ENCODE results near the gene ATXN7L1. TPM values are rescaled to one million over a fixed set of nuclear protein-coding genes. Genes with fewer than 3 reads are reported as not detected.

ATXN7L1 gene
- total RNA-seq, 2 experiments from 2014 or later = 3.5 to 5.0 TPM

DNA sequence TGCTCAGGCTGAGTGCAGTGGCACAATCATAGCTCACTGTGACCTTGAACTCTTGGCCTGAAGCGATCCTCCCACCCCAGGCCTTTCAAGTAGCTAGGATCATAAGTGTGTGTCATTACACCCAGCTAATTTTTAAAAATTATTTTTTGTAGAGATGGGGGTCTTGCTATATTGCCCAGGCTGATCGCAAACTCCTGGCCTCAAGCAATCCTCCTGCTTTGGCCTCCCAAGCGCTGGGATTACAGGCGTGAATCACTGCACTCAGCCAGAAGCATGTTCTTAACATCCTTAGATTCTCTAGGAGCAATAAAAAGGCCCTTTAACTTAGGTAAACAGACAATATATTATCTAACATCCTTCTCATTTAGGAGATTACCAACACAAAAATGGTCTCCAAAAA is 256.8 kb downstream of the ATXN7L1 start:
- ChIA-PET POLR2A (interaction anchor here (0.9 kb wide), 1 partner anchor 87 kb away, joined by 3 read pairs; the partner anchor contains the start of gene RINT1), CTCF (no interaction called here)
- Mint-ChIP-seq H3K9me3 (ENCODE audit: insufficient read depth) (no peaks in the 10 kb centered on the region), H3K4me1 (ENCODE audit: low read depth) (no peaks in the 10 kb centered on the region), H3K36me3 (ENCODE audit: low read depth) (no peaks in the 10 kb centered on the region), H3K27ac (no peak overlapping the region), H3K27me3 (ENCODE audit: low read depth) (no peaks in the 10 kb centered on the region), H3K4me3 (no peak overlapping the region)
- ATAC-seq (no peak), DNase-seq (no peak)

DNA sequence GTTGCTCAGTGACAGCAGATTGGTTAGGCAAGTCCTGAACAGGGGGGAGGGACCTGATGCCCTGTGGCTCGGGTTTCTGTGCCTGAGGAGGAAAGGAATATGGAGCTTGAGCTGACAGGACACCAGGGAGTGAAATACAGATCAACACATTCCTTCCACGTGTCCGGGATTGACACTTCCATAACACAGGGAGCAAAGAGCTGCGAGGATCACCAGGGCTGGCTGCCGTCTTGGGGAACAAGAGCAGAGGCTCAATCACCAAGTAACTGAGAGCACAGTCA is 258.4 kb downstream of the ATXN7L1 start:
- H3K9me3 Mint-ChIP-seq (ENCODE audit: insufficient read depth) = no peaks in the 10 kb centered on the region
- H3K36me3 Mint-ChIP-seq (ENCODE audit: low read depth) = no peaks in the 10 kb centered on the region
- DNase-seq = no peak
- POLR2A ChIA-PET = no interaction called here
- no peaks in the 10 kb centered on the region for H3K27me3 Mint-ChIP-seq (ENCODE audit: low read depth)
- no peaks in the 10 kb centered on the region for H3K4me1 Mint-ChIP-seq (ENCODE audit: low read depth)
- CTCF ChIA-PET = interaction anchor here (1.3 kb wide), 1 partner anchor 423 kb away, joined by 3 read pairs; no protein-coding TSS in a partner anchor
- H3K27ac Mint-ChIP-seq = no peak overlapping the region
- H3K4me3 Mint-ChIP-seq = no peak overlapping the region
- no peak for ATAC-seq

DNA sequence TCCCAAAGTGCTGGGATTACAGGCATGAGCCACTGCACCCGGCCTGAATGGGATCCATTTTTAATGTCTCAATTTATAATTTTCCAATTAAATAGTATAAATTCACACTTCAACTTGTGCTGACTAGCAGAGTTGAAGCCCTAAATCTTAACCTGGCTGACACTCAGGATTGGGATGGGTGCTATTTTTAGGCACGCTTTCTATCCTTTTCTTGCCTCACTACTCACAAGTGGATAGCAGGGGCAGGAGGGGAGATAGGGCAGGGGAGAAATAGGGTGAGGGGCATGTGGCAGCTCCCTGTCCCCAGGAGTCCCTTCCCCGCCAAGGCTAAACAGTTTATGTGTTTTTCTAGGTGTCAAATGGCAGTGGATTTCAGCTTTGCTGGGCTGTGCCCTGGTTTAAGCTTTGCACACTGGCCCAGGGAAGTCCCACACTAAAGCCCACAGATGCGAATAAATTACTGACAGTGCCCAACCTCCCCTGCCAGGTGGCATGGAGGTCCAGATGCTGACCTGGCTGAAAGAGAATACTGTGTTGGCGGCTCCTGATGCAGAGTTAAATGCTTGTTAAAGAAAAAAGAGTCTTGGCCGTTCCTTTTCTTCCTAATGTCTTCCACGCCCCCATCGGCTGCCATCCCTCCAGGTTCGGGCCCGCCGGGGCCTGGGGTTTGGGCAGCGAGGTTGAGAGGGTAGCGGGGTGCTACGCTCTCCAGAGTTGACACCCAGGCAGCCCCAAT is 259.0 kb downstream of the ATXN7L1 start:
- Mint-ChIP-seq H3K27ac (no peak overlapping the region), H3K4me3 (no peak overlapping the region), H3K36me3 (ENCODE audit: low read depth) (no peaks in the 10 kb centered on the region), H3K4me1 (ENCODE audit: low read depth) (no peaks in the 10 kb centered on the region), H3K9me3 (ENCODE audit: insufficient read depth) (no peaks in the 10 kb centered on the region), H3K27me3 (ENCODE audit: low read depth) (no peaks in the 10 kb centered on the region)
- CTCF ChIA-PET = no interaction called here
- ATAC-seq (no peak), DNase-seq (no peak)
- POLR2A ChIA-PET = no interaction called here

DNA sequence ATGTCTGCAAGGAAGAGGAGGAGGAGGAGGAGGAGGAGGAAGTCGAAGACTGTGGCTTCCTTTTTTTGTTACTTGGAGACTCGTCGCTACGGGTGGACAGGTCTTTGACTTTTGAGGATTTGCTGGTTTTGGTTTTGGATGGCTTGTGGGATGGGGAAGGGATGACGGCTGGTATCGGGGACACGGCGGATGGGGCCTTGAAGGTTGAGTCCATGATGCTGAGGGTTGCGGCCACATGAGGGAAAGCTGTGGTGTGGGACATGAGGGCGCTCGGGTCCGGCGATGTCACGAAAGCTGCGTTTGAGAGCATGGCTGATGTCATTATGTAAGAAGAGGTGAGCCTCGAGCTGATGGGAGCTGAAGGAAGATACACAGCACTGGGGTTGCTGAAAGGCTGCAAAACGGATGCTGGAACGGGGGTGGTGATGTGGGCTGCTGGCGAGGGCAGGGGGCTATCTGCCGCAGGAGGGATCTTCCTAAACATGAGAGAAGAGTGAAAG is 262.0 kb downstream of the ATXN7L1 start:
- H3K36me3 Mint-ChIP-seq (ENCODE audit: low read depth) = no peaks in the 10 kb centered on the region
- no peak for DNase-seq
- no peaks in the 10 kb centered on the region for H3K9me3 Mint-ChIP-seq (ENCODE audit: insufficient read depth)
- ChIA-PET POLR2A (no interaction called here), CTCF (no interaction called here)
- ATAC-seq = no peak
- no peak overlapping the region for H3K4me3 Mint-ChIP-seq
- no peaks in the 10 kb centered on the region for H3K4me1 Mint-ChIP-seq (ENCODE audit: low read depth)
- H3K27ac Mint-ChIP-seq = no peak overlapping the region
- H3K27me3 Mint-ChIP-seq (ENCODE audit: low read depth) = no peaks in the 10 kb centered on the region

DNA sequence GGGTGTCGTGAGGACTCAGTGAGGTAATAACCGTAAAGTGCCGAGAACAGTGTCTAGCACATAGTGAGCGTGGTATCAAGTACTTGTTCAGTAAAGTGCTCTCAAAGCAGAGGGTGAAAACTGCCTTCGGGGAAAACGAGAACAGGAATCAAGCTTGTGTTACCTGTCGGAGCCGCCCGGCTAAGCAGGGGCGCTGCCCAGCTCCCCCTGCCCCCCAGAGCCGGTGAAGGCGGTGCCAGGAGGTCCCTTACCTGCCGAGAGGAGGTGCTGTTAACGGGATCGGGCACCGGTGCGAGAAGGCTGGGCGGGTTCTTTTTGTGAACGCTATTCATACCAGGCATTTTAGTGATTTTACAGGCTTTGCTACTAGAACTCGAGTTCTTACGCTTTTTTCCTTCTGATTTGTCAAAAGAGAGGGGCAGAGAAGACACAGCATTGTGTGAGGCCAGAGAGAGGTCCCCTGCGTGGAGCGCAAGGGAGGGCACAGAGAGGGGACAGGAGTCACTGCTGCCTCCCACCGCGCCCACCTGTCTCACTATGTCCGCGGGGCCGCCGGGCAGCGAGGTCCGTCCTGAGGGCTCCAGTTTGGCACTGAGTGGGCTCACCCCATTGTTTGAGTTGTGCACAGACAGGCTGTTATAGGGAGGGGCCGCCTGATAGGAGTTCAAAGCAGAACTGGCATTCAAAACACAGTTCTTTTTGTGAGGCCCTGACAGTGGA is 262.6 kb downstream of the ATXN7L1 start:
- CTCF ChIA-PET = no interaction called here
- H3K9me3 Mint-ChIP-seq (ENCODE audit: insufficient read depth) = no peaks in the 10 kb centered on the region
- H3K27me3 Mint-ChIP-seq (ENCODE audit: low read depth) = no peaks in the 10 kb centered on the region
- no peak overlapping the region for H3K27ac Mint-ChIP-seq
- no peaks in the 10 kb centered on the region for H3K36me3 Mint-ChIP-seq (ENCODE audit: low read depth)
- POLR2A ChIA-PET = no interaction called here
- H3K4me1 Mint-ChIP-seq (ENCODE audit: low read depth) = no peaks in the 10 kb centered on the region
- H3K4me3 Mint-ChIP-seq = no peak overlapping the region
- DNase-seq (no peak), ATAC-seq (no peak)

DNA sequence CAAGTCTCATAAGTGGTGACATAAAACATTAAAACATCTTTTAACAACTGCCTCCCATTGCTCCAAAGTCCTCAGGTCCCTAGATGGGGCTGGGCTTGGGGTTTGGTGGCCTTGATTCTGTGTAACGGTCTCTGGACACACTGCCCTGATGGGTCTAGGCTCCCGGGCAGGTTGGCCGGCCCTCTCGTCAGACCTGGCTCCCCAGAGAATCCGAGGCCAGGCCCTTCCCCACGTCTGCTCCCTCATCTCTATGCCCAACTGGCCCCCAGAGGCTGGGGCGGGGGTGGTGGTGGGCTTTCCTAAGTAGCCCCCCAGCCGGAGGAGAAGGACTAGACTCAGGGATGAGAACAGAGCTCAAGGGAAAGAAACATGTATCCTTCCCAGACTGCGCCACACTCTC is 263.6 kb downstream of the ATXN7L1 start:
- ATAC-seq = no peak
- CTCF ChIA-PET = no interaction called here
- DNase-seq = no peak
- no peaks in the 10 kb centered on the region for H3K9me3 Mint-ChIP-seq (ENCODE audit: insufficient read depth)
- no peaks in the 10 kb centered on the region for H3K27me3 Mint-ChIP-seq (ENCODE audit: low read depth)
- H3K27ac Mint-ChIP-seq = no peak overlapping the region
- H3K4me1 Mint-ChIP-seq (ENCODE audit: low read depth) = no peaks in the 10 kb centered on the region
- POLR2A ChIA-PET = no interaction called here
- no peak overlapping the region for H3K4me3 Mint-ChIP-seq
- no peaks in the 10 kb centered on the region for H3K36me3 Mint-ChIP-seq (ENCODE audit: low read depth)

DNA sequence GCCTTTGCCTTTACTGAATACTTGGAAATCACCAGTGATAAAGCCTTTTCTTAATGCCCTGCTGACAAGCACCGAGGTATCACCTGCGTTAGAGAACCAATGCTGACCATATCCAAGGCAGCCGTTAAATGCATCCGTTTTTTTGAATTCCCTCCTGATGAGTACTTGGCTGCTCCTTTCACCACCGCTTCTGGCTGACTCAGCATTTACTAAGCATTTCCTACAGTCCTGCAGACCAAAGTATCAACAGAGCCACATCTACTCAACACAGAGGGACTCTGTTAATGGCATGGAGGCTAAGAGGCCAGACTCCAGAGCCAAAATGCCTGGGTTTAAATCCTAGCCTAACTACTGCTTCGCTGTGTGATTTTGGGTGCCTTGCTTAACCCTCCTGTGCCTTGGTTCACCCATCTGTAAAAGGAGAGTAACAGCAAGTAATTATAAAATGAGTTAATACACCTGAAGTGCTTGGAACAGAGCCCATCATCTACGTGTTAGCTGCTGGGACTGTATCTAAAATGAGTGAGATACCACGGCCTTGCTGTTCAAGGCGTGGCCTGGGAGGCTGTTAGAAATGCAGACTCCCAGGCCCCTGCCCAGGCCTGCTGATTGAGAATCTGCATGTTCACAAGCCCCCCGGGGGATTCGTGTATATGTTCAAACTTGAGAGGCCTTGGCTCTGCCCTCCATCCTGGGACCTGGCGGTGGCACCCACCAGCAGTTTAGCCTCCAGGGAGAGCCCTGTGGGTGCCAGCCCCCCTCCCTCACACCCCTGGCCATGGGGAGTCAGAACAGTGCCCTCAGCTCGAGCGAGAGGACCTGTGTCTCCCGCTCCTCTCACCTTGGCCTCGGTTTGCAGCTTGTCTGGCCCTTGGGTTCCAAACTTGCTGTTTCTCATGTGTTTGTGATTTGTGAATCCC is 264.3 kb downstream of the ATXN7L1 start:
- ATAC-seq (no peak), DNase-seq (no peak)
- Mint-ChIP-seq H3K27me3 (ENCODE audit: low read depth) (no peaks in the 10 kb centered on the region), H3K4me3 (no peak overlapping the region), H3K36me3 (ENCODE audit: low read depth) (no peaks in the 10 kb centered on the region), H3K4me1 (ENCODE audit: low read depth) (no peaks in the 10 kb centered on the region), H3K27ac (no peak overlapping the region), H3K9me3 (ENCODE audit: insufficient read depth) (no peaks in the 10 kb centered on the region)
- POLR2A ChIA-PET = no interaction called here
- CTCF ChIA-PET = no interaction called here

DNA sequence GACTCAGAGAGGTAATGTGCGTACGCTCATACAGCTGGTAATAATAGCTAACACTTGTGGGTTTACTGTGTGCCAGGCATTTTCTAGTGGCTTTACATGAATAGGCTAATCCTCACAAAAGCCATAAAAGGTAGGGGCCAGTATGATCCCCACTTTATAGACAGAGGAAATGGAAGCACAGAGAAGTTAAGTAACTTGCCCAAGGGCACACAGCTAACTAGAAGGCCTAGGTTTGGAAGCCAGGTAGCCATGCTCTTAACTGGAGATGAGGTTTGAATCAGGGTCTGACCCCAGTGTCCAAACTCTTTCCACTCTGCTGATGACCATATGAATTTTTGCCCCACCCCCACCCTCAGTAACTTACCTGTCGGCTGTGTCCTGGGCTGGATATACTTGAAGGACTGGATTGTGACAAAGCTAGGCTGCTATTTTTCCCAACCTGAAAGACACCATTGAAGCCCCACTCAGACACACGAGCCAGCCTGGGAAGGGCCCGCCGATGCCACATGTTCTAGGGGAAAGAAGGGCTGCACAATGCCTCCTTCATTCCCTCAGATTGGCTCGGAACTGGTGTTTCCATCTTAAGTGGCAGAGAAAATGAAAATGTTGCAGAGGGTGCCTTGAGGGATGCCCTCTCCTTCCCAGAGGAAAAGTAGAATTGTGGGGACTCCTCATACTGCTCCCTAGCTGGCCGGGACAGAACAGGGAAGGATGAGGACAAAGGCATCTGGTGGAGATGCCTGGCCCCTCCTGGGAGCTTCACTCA is 266.1 kb downstream of the ATXN7L1 start:
- ChIA-PET POLR2A (no interaction called here), CTCF (no interaction called here)
- no peaks in the 10 kb centered on the region for H3K27me3 Mint-ChIP-seq (ENCODE audit: low read depth)
- DNase-seq (no peak), ATAC-seq (no peak)
- H3K27ac Mint-ChIP-seq = no peak overlapping the region
- no peaks in the 10 kb centered on the region for H3K4me1 Mint-ChIP-seq (ENCODE audit: low read depth)
- H3K9me3 Mint-ChIP-seq (ENCODE audit: insufficient read depth) = no peaks in the 10 kb centered on the region
- no peaks in the 10 kb centered on the region for H3K36me3 Mint-ChIP-seq (ENCODE audit: low read depth)
- H3K4me3 Mint-ChIP-seq = no peak overlapping the region

DNA sequence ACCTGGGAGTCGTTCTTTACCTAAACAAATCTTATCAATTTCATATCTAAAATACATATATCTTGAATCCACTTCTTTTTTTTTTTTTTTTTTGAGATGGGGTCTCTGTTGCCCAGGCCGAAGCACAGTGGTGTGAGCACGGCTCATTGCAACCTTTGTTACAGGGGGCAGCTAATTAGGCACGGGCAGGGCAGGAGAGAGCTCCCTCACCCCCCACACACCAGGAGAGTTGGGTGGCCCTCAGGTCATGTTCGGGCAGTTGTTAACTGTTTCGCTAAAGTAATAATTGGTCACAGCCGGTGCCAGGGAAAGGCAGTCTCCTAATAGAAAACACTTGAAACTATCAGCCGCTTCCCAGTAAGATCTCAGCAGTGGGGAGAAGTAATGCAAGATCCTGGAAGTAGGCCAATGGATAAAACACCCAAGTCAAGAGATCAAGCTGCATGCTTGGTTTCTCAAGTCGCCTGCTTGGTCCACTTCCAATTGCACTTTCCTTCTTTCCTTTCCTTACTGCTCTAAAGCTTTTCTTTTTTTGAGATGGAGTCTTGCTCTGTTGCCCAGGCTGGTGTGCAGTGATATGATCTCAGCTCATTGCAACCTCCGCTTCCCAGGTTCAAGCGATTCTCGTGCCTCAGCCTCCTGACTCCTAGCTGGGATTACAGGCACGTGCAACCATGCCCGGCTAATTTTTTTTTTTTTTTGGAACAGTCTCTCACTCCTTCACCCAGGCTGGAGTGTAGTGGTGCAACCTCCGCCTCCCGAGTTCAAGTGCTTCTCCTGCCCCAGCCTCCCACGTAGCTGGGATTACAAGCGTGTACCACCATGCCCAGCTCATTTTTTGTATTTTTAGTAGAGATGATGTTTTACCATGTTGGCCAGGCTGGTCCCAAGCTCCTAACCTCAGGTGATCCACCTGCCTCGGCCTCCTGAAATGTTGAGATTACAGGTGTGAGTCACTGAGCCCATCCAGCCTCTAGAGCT is 273.8 kb downstream of the ATXN7L1 start:
- H3K27me3 Mint-ChIP-seq (ENCODE audit: low read depth) = peaks cover 6% of the 10 kb centered on the region
- POLR2A ChIA-PET = no interaction called here
- H3K36me3 Mint-ChIP-seq (ENCODE audit: low read depth) = no peaks in the 10 kb centered on the region
- DNase-seq = no peak
- CTCF ChIA-PET = interaction anchor here (0.6 kb wide), 1 partner anchor 274 kb away, joined by 3 read pairs; no protein-coding TSS in a partner anchor
- no peak for ATAC-seq
- H3K27ac Mint-ChIP-seq = no peak overlapping the region
- H3K4me3 Mint-ChIP-seq = no peak overlapping the region
- no peaks in the 10 kb centered on the region for H3K4me1 Mint-ChIP-seq (ENCODE audit: low read depth)
- no peaks in the 10 kb centered on the region for H3K9me3 Mint-ChIP-seq (ENCODE audit: insufficient read depth)

DNA sequence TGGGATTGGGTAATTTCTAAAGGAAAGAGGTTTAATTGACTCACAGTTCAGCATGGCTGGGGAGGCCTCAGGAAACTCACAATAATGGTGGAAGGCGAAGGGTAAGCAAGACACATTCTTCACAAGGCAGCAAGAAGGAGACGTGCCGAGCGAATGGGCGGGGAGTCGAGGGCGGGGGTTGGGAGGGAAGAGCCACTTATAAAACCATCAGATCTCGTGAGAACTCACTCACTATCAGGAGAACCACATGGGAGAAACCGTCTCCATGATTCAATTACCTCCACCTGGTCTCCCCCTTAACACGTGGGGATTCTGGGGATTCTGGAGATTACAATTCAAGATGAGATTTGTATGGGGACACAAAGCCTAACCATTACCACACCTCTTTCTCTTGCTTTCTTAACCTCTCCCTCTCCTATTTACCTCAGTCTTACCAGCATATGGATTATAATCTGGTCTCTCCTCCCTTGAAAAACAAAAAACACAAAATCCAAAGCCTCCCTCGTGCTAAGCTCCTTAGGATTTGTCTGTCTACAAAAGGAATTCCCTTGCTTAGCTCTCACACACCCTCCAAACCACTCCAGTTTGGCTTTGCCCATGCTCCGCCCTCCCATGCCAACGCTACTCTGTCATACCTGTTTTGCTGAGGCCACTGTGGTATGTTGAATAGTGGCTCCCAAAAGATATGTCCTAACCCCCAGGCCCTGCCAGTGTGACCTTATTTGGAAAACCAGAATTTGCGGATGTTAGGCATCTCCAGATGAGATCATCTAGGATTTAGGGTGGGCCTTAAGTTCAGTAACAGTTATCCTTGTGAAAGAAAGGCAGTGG is 275.5 kb downstream of the ATXN7L1 start:
- H3K36me3 Mint-ChIP-seq (ENCODE audit: low read depth) = no peaks in the 10 kb centered on the region
- ATAC-seq = no peak
- ChIA-PET CTCF (no interaction called here), POLR2A (no interaction called here)
- no peaks in the 10 kb centered on the region for H3K4me1 Mint-ChIP-seq (ENCODE audit: low read depth)
- H3K4me3 Mint-ChIP-seq = no peak overlapping the region
- H3K27me3 Mint-ChIP-seq (ENCODE audit: low read depth) = peaks cover 9% of the 10 kb centered on the region
- DNase-seq = no peak
- H3K27ac Mint-ChIP-seq = no peak overlapping the region
- no peaks in the 10 kb centered on the region for H3K9me3 Mint-ChIP-seq (ENCODE audit: insufficient read depth)
